Neural crest cell (in vitro differentiated cells): ENCODE results near the gene ZBTB20. TPM values are rescaled to one million over a fixed set of nuclear protein-coding genes. Genes with fewer than 3 reads are reported as not detected.

Experiments
- DNase-seq: peaks from one replicate; pipeline ENCODE4 v3.0.0; 2021; ENCODE audit warnings: low read depth, mixed read lengths, low spot score
- H3K27ac Mint-ChIP-seq: one replicate; pipeline ENCODE4 v1.8.0; 2021; ENCODE audit warnings: mild to moderate bottlenecking, mixed read lengths; ENCODE audit not compliant: unreplicated experiment
- H3K27me3 Mint-ChIP-seq: 2 replicates; pipeline ENCODE4 v1.8.0; 2021; ENCODE audit warnings: low read depth, mild to moderate bottlenecking, mixed read lengths
- H3K36me3 Mint-ChIP-seq: 2 replicates; pipeline ENCODE4 v1.8.0; 2021; ENCODE audit warnings: low read depth, mild to moderate bottlenecking, mixed read lengths
- H3K4me1 Mint-ChIP-seq: 2 replicates; pipeline ENCODE4 v1.8.0; 2021; ENCODE audit warnings: mixed read lengths
- H3K4me3 Mint-ChIP-seq: one replicate; pipeline ENCODE4 v1.8.0; 2021; ENCODE audit warnings: mild to moderate bottlenecking, mixed read lengths
- H3K9me3 Mint-ChIP-seq: 2 replicates; pipeline ENCODE4 v1.8.0; 2021; ENCODE audit warnings: mixed read lengths
- CTCF ChIP-seq: fragments of 200-600 bp; sonication (generic); conservative IDR thresholded peaks from 2 replicates; pipeline ENCODE4 v1.5.0; 2021; ENCODE audit warnings: antibody characterized with exemption, mild to moderate bottlenecking
- total RNA-seq: library from RNA; stranded (reverse); gene quantifications from 2 replicates; pipeline ENCODE4 v1.2.1, GENCODE V29; 2021

The ZBTB20 gene
- total RNA-seq, 1 donor from 2014 or later: 12.4 TPM

GRCh38 chr3:115038817-115039216, 108.3 kb downstream of the ZBTB20 start:
- H3K27me3 Mint-ChIP-seq: no peaks in the 10 kb centered on the region
- peaks cover 9% of the 10 kb centered on the region for H3K4me1 Mint-ChIP-seq
- H3K27ac Mint-ChIP-seq: no peak overlapping the region
- TF ChIP-seq CTCF: no peak
- no peak overlapping the region for H3K4me3 Mint-ChIP-seq
- peaks cover 8% of the 10 kb centered on the region for H3K36me3 Mint-ChIP-seq
- no peak for DNase-seq
- H3K9me3 Mint-ChIP-seq: peaks cover 14% of the 10 kb centered on the region

GRCh38 chr3:115022835-115023398, 124.2 kb downstream of the ZBTB20 start:
- TF ChIP-seq CTCF: no peak
- Mint-ChIP-seq H3K9me3 (no peaks in the 10 kb centered on the region), H3K27me3 (no peaks in the 10 kb centered on the region), H3K4me3 (no peak overlapping the region), H3K4me1 (peaks cover 3% of the 10 kb centered on the region), H3K27ac (no peak overlapping the region), H3K36me3 (no peaks in the 10 kb centered on the region)
- no peak for DNase-seq

GRCh38 chr3:115022199-115022598, 124.9 kb downstream of the ZBTB20 start:
- no peak overlapping the region for H3K4me3 Mint-ChIP-seq
- H3K36me3 Mint-ChIP-seq: peaks cover under 1% of the 10 kb centered on the region
- peaks cover 3% of the 10 kb centered on the region for H3K4me1 Mint-ChIP-seq
- no peak for DNase-seq
- H3K27me3 Mint-ChIP-seq: no peaks in the 10 kb centered on the region
- H3K9me3 Mint-ChIP-seq: peaks cover under 1% of the 10 kb centered on the region
- H3K27ac Mint-ChIP-seq: no peak overlapping the region
- TF ChIP-seq CTCF: no peak

GRCh38 chr3:115021061-115021460, 126.0 kb downstream of the ZBTB20 start:
- Mint-ChIP-seq H3K27me3 (no peaks in the 10 kb centered on the region), H3K4me3 (no peak overlapping the region), H3K4me1 (peaks cover 3% of the 10 kb centered on the region), H3K9me3 (peaks cover 10% of the 10 kb centered on the region), H3K27ac (no peak overlapping the region), H3K36me3 (peaks cover 11% of the 10 kb centered on the region)
- no peak for TF ChIP-seq CTCF
- no peak for DNase-seq

GRCh38 chr3:115019900-115020299, 127.2 kb downstream of the ZBTB20 start:
- H3K27ac Mint-ChIP-seq: no peak overlapping the region
- H3K4me3 Mint-ChIP-seq: no peak overlapping the region
- H3K4me1 Mint-ChIP-seq: peaks cover 3% of the 10 kb centered on the region
- peaks cover 15% of the 10 kb centered on the region for H3K36me3 Mint-ChIP-seq
- no peak for DNase-seq
- TF ChIP-seq CTCF: no peak
- peaks cover 13% of the 10 kb centered on the region for H3K9me3 Mint-ChIP-seq
- no peaks in the 10 kb centered on the region for H3K27me3 Mint-ChIP-seq
